Activated CD4-positive, alpha-beta T cell treated with anti-CD3 and anti-CD28 coated beads for 1 hour (primary cell): ENCODE measurements around the gene GPHB5.
"Not testable (repeated sequence)": the region's sequence is repeated elsewhere in the genome, so short reads cannot be mapped to it uniquely, and the experiment has no call there.

Experiments
- DNase-seq: peaks from one replicate; pipeline ENCODE4 v3.0.0-alpha.2; 2020

Gene GPHB5

GRCh38 chr14:63318835-63319234 lies at the start of gene GPHB5:
Gene GPHB5 (minus strand): TSS chr14:63318935. CDS start chr14:63317849, 1,086 bp downstream.
- DNase-seq = no peak

DNA sequence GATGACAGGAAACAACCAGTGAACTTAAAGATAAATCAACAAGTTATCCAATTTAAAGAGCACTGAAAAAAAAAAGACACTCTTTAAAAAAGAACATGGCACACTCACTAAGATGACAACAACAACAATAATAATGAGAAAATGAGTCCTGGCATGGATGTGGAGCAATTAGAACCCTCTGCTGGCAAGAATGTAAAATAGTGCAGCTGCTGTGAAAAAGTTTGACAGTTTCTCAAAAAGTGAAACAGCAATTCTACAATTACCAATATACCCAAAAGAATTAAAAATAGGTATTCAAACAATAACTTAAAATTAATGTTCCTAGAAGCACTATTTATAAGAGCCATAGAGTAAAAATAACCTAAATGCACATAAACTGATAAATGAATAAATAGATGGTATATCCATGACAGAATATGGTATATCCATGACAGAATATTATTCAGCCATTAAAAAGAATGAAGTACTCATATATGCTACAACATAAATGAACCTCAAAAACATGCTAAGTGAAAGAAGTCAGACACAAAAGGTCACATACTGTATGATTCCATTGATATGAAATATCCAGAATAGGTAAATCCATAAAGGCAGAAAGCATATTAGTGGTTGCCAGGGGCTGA lies 49.1 kb upstream of the GPHB5 start:
- no peak for DNase-seq

- no peak for DNase-seq
Observed at GRCh38 chr14:63362389-63362819, 43.7 kb upstream of the GPHB5 start.

GRCh38 chr14:63361790-63362189 lies 43.1 kb upstream of the GPHB5 start:
- no peak for DNase-seq

GRCh38 chr14:63357841-63358240 lies 39.1 kb upstream of the GPHB5 start:
- no peak for DNase-seq

DNA sequence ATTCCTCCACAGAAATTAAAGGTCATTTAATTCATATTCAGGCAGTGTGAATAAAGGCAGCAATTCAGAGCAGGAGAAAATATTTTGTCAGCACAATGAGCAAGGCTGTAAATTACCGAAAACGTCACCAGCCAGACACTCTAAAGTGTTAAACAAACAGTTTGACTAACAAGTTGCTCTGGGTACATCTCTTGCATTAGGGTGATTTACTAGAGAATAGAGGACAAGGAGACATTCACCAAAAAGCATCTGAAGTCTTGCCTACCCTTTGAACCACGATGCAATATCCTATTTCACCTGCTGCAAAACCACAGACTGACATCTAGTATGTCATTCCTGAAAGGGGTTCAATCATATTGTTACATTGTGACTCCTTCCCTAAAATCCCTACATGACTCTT lies 27.1 kb upstream of the GPHB5 start:
- no peak for DNase-seq

GRCh38 chr14:63344336-63344735 lies 25.6 kb upstream of the GPHB5 start:
- DNase-seq = no peak

- DNase-seq = no peak
Observed at GRCh38 chr14:63343878-63344277, 25.1 kb upstream of the GPHB5 start.

- no peak for DNase-seq
Observed at GRCh38 chr14:63342371-63342770, 23.6 kb upstream of the GPHB5 start.

GRCh38 chr14:63328787-63329737 lies 10.3 kb upstream of the GPHB5 start:
- no peak for DNase-seq

GRCh38 chr14:63326840-63327239 lies 8.1 kb upstream of the GPHB5 start:
- no peak for DNase-seq

DNA sequence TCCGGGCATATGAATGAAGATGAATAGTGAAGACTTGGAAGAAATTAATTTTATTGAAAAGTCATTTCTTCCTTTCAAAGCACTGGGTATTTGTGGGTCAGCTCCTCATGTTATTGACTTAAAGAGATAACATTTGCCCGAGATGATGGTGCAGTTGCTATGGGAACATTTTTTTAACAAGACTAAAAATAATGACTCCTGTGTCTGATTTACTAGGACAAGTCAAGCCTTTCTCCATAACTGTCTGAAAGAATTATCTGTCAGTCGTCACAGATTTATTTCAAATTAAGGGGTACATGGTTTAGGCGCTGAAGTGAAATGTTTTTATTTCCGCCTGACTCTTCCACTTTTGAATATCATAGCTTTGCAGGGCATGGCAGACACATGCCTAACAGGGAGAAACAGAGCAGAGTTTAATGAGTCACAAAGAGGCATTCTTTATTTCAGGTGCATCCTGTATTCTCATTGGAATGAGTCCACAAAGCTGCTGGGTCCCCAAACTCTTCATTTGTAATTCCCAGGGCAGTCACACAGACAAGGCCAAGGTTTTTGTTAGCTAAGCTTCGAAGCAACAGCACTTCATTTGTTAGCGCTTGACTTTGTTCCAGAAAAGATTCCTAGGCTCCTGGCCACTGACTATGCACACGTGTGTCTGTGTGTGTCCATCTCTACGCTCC lies 4.3 kb upstream of the GPHB5 start:
- DNase-seq = no peak

DNA sequence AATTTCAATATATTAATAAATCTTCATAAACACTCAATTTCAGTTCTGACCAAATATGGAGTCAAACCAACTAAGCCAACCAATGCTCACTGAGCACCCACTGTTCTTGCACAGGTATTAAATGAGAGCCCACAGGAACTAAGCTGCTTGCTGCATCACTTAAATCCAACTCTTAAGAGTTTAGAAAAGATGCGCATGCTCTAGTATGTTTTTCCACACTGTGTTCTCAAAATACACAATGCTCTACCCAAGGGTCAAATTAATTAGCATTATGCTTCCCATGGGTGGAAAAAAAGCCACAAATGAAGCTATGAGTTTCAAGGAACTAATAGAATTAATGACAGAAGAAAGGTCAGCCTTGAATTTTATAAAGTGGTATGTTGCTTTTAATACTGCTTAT lies 3.7 kb upstream of the GPHB5 start:
- DNase-seq = no peak

GRCh38 chr14:63308723-63309317 lies 9.9 kb downstream of the GPHB5 start:
- no peak for DNase-seq

DNA sequence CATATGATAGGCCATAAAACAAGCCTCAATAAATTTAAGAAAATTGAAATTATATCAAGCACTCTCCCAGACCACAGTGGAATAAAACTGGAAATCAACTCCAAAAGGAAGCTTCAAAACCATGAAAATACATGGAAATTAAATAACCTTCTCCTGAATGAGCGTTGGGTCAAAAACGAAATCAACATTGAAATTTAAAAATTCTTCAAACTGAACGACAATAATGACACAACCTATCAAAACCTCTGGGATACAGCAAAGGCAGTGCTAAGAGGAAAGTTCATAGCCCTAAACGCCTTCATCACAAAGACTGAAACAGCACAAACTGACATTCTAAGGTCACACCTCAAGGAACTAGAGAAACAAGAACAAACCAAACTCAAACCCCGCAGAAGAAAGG lies 14.3 kb downstream of the GPHB5 start:
- not testable (repeated sequence) for DNase-seq

GRCh38 chr14:63301891-63302534 lies 16.7 kb downstream of the GPHB5 start:
- DNase-seq = no peak

- no peak for DNase-seq
Observed at GRCh38 chr14:63300854-63301253, 17.9 kb downstream of the GPHB5 start.

GRCh38 chr14:63299351-63300110 lies 19.2 kb downstream of the GPHB5 start:
- no peak for DNase-seq

DNA sequence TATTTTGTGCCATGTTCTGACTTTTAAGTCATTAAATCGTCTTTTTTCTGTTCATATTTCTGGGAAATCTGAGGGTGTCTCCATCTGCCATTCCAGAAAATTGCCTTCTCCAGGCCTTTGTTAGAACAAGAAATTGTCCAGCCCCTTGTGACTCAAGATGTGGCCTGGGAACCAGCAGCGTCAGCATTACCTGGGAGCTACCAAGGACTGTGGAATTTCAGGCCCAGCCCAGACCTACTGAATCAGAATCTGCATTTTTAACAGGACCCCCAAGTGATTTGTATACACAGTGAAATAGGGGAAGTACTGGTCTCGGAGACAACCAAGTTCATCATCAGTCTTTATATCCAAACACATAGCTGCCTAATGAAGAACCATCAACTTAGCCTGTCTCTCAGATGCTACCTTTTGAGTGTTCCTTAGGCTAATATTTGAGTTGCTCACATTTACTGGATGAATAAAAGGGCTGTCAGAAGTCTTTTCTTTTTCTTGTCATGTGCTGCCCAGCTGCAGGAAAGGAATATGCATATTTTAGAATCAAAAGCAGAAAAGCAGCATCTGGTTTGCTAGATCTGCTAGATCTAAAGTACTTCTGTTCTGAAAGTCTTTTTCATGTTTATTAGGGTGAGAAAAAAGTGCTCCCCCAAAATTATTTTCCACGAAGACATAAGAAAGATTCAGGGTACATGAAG lies 21.2 kb downstream of the GPHB5 start:
- DNase-seq = no peak

- no peak for DNase-seq
Observed at GRCh38 chr14:63296060-63296563, 22.6 kb downstream of the GPHB5 start.

- DNase-seq = no peak
Observed at GRCh38 chr14:63295231-63295685, 23.5 kb downstream of the GPHB5 start.
